ENCODE measurements around the gene TNFRSF1B.

TNFRSF1B gene

GRCh38 chr1:12158357-12159092 is 8.3 kb upstream of the TNFRSF1B start:
- no peak for DNase-seq

GRCh38 chr1:12159816-12160215 is 7.0 kb upstream of the TNFRSF1B start:
- no peak for DNase-seq

DNA sequence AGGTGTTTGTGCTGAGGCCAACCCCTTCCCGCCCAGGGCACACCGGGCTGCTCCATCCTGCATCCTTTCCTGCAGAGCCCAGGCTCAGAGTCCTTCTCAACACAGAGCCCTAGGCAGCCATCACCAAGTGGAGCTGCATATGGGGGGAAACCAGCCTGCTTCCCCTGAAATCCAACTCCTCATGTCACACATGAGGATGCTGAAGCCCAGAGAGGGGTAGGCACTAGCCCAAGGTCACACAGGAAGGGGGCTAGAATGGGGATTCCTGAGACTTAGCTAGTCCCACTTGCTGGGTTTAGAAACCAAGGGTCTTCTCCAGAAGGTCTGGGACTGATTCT is 5.5 kb upstream of the TNFRSF1B start:
- no peak for DNase-seq

DNA sequence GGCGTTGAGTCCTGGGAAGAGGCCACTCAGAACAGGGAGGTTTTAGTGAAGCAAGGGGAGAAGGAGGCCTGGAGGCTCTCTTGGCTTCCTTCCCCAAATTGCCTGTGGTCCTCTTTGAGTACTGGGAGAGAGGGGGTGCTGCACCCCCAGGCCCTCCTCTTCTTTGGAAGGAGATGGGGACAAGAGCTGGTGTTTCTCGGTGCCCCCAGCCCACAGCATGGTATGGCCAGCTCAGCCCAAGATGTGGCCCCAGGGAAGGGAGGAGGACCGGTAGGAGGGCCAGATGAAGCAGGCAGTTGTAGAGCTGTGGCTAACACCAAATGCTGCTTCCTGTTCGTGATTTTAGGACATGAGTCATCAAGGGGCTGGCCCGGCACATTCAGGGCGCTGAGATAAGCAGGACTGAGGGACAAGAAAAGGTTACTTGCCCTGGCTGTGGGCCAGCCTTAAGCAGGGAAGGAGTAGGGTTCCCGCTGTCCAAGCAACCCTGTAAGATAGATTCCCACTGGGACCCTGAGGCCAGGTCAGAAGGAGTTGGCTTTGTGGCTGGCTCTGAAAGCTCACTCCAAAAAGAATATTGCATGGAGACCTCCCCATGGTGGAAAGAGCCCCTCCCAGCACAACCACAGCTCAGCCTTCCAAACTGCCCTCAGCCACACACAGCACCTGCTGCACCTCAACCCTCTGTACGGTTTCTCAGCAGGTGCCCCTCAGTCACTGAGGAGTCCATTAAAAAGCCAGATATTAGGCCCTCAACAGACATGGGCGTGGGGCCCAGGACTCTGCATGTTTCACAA is 4.9 kb upstream of the TNFRSF1B start:
- peak; percentile 83 for DNase-seq

DNA sequence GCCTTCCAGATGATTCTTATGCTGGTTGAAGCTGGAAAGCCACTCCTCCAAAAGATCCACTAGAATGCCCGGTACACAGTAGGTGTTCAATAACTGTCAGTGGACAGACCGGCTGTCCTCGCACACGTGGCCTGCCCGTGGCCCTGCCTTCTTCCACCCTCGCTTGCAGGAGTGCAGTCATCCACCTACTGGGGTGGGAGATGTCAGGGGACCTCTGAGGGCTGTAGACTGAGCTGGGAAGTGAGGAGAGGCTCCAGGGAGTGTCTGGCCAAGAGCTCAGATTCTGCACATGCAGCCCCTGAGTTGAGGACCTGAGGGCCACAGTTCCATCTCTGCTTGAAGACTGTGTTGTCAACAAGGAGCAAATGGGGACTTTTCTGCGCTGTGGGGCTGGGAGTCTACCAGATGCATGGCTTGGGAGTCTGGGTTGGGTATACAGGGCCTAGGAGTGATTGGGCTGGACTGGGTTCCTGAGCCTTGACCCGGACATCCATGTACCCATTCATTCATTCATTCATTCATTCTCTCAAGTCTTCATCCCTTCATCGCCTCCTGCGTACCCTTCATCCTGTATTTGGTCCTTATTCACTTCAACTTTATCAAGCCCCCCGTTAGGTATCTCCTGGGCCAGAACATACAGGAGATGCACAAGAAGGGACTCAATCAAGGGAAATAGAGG is 4.2 kb upstream of the TNFRSF1B start:
- no peak for DNase-seq

DNA sequence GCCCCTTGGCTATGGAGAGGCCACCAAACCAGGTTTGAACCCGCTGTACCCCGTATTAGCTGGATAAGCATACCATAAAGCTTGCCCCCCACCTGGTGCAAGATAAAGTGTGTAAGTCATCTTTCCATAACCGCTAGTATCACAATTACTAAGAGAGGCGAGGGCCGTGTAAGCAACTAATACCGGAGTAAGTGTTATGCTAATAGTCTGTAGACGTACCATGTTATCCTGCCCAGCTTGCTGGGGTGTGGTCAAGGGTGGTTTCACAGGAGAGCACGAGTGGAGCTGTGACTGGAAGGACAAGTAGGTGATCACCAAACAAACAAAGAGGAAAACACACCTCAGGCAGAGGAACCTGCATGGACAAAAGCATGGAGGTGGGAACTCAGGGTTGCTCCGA is 3.6 kb upstream of the TNFRSF1B start:
- DNase-seq = no peak

GRCh38 chr1:12164210-12164609 is 2.6 kb upstream of the TNFRSF1B start:
- no peak for DNase-seq

- DNase-seq = no peak
These were observed 1.4 kb upstream of the TNFRSF1B start for GRCh38 chr1:12165342-12165741.

DNA sequence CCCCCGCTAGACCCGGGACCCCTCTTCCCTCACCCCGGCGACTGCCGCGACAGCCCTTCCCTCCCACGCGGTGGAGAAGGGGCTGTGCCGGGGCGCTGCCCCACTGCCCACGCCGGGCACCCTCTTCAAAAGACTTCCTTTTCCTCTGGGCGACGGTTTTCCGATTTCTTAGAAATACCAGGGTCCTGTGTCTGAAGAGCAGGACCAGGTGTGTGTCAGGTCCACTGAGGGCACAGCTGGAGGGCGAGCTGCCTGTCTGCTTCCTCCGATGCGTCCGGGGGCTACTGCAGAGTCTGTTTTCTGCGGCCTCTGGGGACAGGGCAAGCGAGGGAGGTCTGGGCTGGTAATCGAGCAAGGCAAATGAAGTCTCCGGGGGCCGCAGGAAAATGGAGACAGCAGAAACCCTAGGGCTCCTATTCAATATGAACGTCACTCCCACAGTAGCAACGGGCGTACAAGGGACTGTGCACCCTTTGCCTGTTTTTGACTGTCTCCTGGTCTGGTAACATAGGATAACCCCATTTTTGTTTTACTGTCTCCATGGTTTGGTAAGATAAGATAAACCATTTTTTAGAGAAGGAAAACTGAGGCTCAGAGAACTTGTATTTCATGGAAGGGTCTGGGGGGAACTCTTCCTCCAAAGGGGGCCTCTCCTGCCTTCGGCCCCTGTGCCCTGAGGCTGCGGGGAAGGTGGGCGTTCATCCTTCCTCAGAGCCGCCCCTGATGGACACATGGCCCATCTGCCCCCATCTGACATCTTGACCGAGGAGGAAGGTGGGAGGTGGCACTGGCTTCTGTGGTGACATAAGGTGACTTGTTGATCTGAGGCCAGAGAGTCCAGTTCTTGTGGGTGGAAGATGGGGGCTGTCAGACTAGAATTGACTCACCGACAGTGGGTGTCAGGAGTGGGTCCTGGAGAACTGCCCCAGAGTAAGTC is 970 bp downstream of the TNFRSF1B start:
- DNase-seq = no peak

GRCh38 chr1:12168451-12169160 is 1.8 kb downstream of the TNFRSF1B start:
- no peak for DNase-seq

GRCh38 chr1:12169442-12170135 is 2.8 kb downstream of the TNFRSF1B start:
- DNase-seq = no peak

DNA sequence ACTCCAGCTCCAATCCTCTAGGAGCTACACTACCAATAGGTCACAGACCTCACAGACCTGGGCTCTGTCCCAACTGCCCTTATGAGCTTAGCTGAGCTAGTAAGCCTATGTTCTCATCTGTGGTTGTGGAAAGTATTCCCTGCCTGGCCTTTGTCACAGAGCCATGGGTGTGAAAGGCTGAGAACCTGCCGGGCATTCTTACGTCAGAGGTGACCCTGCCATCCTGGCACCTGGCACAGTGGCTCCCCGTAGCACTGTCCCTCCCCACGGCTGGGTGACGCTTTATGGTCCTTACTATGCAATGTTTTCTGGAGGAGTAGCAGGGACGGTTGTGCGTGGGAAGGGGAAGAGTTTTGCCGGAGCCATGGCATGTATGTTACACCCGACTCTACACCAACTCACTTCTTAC is 3.5 kb downstream of the TNFRSF1B start:
- no peak for DNase-seq

DNA sequence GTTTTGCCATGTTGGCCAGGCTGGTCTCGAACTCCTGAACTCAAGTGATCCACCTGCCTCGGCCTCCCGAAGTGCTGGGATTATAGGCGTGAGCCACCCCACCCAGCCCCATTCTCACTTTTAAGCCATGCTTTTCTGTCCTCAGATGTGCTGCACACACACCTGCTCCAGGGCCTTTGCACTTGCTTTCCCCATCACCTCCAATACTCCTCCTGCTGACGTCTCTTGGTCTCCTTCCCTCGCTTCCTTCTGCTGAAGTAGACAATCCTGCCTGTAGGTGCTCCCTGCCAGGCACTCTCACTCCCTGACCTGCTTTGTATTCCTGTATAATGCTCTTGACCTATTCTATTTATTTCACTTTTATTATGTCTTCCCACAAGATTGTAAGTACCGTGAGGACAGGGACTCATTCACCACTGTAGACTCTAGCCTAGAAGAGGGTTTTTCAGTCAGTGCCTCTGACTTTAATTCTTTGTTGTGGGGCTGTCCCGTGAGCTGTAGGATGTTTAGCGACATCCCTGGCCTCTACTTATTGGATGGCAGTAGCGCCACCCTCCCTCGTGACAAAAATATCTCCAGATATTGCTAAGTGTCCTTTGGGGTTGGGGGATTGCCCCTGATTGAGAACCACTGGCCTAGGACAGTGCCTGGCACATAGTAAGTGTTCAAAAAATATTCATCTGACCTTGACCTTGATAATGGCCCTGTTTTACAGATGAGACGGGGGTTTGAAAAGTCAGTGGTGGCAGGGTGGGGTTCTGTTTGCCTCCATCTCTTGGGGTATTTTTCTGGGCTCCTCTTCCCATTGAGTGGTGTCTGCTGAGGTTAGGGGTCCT is 4.6 kb downstream of the TNFRSF1B start:
- DNase-seq = peak; percentile 40

DNA sequence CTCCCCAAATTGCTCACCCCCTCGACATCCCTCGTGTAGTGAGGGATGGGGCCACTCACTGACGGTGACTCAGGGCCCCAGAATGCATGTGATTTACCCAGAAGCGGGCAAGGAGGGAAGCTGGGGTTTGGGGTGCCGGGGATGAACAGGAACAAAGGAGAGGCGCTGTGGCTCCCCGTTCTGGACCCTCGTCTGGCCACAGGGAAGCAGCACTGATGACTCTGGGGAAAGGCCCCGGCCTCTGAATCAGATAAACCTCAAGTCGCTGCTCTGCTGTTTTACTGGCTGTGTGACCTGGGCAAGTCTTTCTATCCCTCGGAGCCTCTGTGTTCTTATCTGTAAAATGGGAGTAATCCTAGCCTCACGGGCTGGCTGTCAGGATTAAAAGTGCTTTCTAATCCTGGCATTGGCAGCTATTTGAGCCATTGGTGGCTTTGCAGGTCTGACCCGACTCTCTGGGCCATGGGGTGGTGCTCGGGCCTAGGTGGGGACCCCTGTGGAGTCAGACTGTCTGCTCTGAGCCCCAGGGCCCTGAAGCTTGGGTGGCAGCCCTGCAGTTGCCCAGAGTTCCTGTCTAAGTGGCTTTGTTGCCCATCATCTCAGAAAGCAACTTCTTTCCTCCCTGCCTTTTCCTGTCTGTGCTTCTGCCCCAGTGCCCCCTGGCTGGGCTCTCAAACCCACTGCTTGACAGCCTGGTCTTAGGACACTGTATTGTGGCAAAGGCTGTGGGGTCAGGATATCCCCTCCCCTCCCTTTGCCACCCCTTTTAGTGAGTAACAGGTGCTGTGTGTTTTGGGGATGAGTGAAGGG is 5.5 kb downstream of the TNFRSF1B start:
- DNase-seq = peak; percentile 34

GRCh38 chr1:12173041-12173509 is 6.3 kb downstream of the TNFRSF1B start:
- no peak for DNase-seq

- peak; percentile 85 for DNase-seq
These were observed 6.9 kb downstream of the TNFRSF1B start for GRCh38 chr1:12173631-12174121.

GRCh38 chr1:12174924-12175810 is 8.4 kb downstream of the TNFRSF1B start:
- no peak for DNase-seq
